Measurements from ENCODE around the gene SUCNR1.

DNA sequence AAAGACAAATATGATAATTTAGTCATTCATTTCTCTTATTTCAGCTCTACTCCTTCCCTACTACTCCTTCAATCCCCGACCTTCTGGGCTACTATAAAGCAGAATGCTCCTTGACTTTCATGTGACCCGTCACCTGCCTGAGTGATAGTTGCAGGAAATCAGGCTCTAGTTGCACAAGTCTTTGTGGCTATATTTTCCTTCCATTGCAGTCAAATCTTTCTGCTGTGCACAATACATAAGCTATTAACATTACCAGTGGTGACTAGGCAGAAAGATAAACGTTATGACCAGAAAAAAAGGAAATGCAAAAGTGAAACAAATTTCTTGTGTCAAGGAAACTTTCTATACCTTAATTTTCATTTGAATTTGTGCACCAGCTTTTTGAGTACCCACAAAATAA lies 2.3 kb downstream of the SUCNR1 start:
- TF ChIP-seq, protein P1, sequence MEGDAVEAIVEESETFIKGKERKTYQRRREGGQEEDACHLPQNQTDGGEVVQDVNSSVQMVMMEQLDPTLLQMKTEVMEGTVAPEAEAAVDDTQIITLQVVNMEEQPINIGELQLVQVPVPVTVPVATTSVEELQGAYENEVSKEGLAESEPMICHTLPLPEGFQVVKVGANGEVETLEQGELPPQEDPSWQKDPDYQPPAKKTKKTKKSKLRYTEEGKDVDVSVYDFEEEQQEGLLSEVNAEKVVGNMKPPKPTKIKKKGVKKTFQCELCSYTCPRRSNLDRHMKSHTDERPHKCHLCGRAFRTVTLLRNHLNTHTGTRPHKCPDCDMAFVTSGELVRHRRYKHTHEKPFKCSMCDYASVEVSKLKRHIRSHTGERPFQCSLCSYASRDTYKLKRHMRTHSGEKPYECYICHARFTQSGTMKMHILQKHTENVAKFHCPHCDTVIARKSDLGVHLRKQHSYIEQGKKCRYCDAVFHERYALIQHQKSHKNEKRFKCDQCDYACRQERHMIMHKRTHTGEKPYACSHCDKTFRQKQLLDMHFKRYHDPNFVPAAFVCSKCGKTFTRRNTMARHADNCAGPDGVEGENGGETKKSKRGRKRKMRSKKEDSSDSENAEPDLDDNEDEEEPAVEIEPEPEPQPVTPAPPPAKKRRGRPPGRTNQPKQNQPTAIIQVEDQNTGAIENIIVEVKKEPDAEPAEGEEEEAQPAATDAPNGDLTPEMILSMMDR (IDR thresholded peaks at IDR 0.05; ENCODE audit: borderline replicate concordance, extremely low read depth, low read length, poor library complexity, severe bottlenecking), result no peak
- TF ChIP-seq EZH2 (IDR thresholded peaks at IDR 0.05; ENCODE audit: borderline replicate concordance, low read depth, low read length, severe bottlenecking), result no peak
